ENCODE measurements around the gene SLAMF1.

The SLAMF1 gene

GRCh38 chr1:160558660-160559380 is 88.0 kb downstream of the SLAMF1 start:
- no peak for DNase-seq

Data from NCI-H774 (cell line).